ENCODE results near the gene NMNAT1. TPM values are rescaled to one million over a fixed set of nuclear protein-coding genes. Genes with fewer than 3 reads are reported as not detected.

NMNAT1 gene
- total RNA-seq: 7.1 and 13.8 TPM in 2 replicates

GRCh38 chr1:9942939-9943788 lies at the start of gene NMNAT1, which contains the start of gene LZIC:
TSS of gene NMNAT1 (plus strand) at chr1:9943475. CDS start at chr1:9972074, 28,599 bp downstream.
TSS of gene LZIC (minus strand) at chr1:9943391. CDS start at chr1:9936619, 6,772 bp downstream.
- peak within 1 kb of the TSS; percentile 97 for H3K4me3 ChIP-seq (ENCODE audit: low read depth, low read length)
- peak; percentile 96 for DNase-seq (ENCODE audit: low read depth)
- TF ChIP-seq CTCF (IDR thresholded peaks at IDR 0.05; ENCODE audit: insufficient read depth, low read depth, low read length): no peak

- no peak for TF ChIP-seq CTCF (IDR thresholded peaks at IDR 0.05; ENCODE audit: insufficient read depth, low read depth, low read length)
- no peak for DNase-seq (ENCODE audit: low read depth)
- H3K4me3 ChIP-seq (ENCODE audit: low read depth, low read length): no peak overlapping the region
Observed at GRCh38 chr1:9894115-9894514, 49.2 kb upstream of the NMNAT1 start.

GRCh38 chr1:9900142-9901043 lies 42.9 kb upstream of the NMNAT1 start:
- no peak for DNase-seq (ENCODE audit: low read depth)
- no peak for TF ChIP-seq CTCF (IDR thresholded peaks at IDR 0.05; ENCODE audit: insufficient read depth, low read depth, low read length)

GRCh38 chr1:9901148-9902059 lies 41.9 kb upstream of the NMNAT1 start:
- no peak for DNase-seq (ENCODE audit: low read depth)
- no peak for TF ChIP-seq CTCF (IDR thresholded peaks at IDR 0.05; ENCODE audit: insufficient read depth, low read depth, low read length)
- H3K4me3 ChIP-seq (ENCODE audit: low read depth, low read length): no peak overlapping the region

More at GRCh38 chr1:9900142-9901043, 42.9 kb upstream of the NMNAT1 start:
- no peak overlapping the region for H3K4me3 ChIP-seq (ENCODE audit: low read depth, low read length)

GRCh38 chr1:9902060-9902452 lies 41.2 kb upstream of the NMNAT1 start:
- no peak for DNase-seq (ENCODE audit: low read depth)
- no peak for TF ChIP-seq CTCF (IDR thresholded peaks at IDR 0.05; ENCODE audit: insufficient read depth, low read depth, low read length)
- no peak overlapping the region for H3K4me3 ChIP-seq (ENCODE audit: low read depth, low read length)

All from fibroblast of villous mesenchyme (primary cell).